HG03521 (cell line): Measurements from ENCODE around the gene NBPF9.
"Not testable (repeated sequence)": the region's sequence is repeated elsewhere in the genome, so short reads cannot be mapped to it uniquely, and the experiment has no call there.

ENCODE experiments used
- ATAC-seq: cut with Tn5 transposase; IDR thresholded peaks from one replicate; pipeline ENCODE4 v1.9.1; 2021; ENCODE audit warnings: mild to moderate bottlenecking, moderate library complexity; ENCODE audit not compliant: unreplicated experiment

NBPF9 gene

DNA sequence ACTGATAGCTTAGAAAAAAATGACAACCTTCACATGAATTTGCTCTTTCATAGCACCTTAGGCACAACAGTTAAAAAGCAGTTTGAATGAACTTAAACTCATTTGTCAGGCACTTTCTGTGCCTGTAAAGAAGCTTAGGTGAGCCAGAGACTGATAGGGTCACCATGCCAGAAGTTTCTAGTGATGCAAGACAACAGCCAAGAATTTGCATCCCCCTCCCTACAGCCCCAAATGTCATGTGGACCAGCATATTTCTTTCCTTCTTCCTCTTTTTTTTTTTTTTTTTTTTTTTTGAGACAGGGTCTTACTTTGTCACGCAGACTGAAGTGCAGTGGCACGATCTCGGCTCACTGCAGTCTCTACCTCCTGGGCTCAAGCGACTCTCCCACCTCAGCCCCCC, 89.8 kb downstream of the NBPF9 start:
- ATAC-seq = not testable (repeated sequence)

DNA sequence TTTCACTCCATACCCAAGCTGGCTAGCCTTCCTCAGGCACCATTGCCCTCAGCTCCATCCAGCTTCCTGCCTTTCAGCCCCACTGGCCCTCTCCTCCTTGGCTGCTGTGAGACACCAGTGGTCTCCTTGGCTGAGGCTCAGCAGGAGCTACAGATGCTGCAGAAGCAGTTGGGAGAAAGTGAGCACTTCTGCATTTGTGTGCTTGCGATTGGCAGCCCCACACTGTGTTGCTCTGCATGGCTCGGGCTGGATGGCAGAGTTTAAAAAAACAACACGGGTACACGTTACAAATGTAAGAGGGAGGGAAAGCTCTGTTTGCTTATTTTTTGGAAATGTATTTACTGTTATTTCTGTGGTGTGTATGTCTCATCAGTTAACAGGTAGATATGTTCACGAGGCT, 90.8 kb downstream of the NBPF9 start:
- not testable (repeated sequence) for ATAC-seq

DNA sequence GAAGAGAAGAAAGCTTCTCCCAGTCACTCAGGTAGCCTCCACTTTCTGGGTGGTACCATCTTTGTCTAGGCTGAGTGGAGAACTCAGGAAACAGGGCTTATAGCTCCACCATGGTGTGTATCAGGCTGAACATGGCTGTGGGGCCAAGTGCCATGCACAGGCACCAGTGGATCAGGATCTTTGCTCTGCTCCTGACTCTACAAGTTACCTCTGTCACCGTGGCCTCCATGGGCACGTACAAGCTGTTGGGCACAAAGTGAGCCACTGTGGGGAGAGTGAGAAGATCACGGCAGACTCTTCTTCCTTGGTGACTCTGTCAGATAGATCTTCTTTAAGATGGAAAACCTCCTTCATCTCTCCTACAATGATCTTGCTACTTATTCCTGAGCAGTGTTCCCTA, 93.6 kb downstream of the NBPF9 start:
- ATAC-seq = not testable (repeated sequence)

DNA sequence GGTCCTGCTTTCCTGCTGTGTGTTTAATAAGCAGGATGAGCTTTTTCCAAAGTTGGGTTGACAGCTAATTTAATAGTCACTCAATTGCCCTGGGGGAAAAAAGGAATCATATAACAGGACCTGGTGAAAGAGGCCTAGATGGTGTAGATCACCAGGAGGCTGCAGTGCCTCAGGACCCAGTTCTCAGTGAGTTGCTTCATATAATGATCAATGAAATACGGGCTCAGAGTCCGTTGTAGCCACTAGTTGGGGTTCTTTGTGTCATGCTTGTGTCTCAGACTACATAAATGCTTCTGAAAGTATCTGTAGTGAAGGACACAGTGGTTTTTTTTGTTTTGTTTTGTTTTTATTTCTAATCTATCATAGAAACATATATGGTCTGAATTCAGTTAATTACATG, 94.6 kb downstream of the NBPF9 start:
- not testable (repeated sequence) for ATAC-seq

DNA sequence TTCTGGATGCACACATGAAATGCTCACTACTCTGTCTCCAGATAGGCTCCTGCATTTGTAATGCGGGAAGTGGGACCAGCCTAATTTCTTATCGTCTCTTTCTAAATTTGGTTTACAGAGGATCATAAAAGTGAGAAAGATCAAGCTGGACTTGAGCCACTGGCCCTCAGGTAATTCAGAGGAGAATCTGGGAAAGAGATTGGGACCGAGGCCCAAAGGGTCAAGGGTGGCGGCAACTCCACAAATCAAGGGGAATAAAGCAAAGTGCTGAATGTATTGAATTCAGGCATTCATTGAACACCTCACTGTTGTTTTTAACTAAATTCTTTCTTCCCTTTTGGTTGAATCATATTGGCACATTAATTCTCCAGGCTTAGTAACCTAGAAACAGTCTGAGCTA, 95.0 kb downstream of the NBPF9 start:
- not testable (repeated sequence) for ATAC-seq
